ENCODE results near the gene RAB11A. TPM values are rescaled to one million over a fixed set of nuclear protein-coding genes. Genes with fewer than 3 reads are reported as not detected.

RAB11A gene
- 107 TPM for total RNA-seq

GRCh38 chr15:65869126-65869953 lies at the start of gene RAB11A:
Gene RAB11A (plus strand): TSS chr15:65869491. CDS start chr15:65869586, 95 bp downstream.

Small RNAs within 50 kb of the gene (small RNA-seq; reads per million reads assigned to genes)
- not detected for gene RF00026 (ENCODE audit: low replicate concordance)

Other genes with a start within 250 kb of the RAB11A start
- gene SLC24A1, start 247.6 kb upstream of the RAB11A start, total RNA-seq, result 1.6 TPM
- gene DENND4A, start 77.2 kb upstream of the RAB11A start, total RNA-seq, result 88.0 TPM

Data from parietal lobe (tissue), 2 donors.